Stimulated activated CD4-positive, alpha-beta T cell treated with anti-CD3 and anti-CD28 coated beads, Interleukin-4, amount 100 ng/mL, for 24 hours (primary cell): ENCODE data around the gene GNG13.
A peak's percentile ranks its signal among the peaks of the same experiment; 100 is the strongest.

ENCODE experiments used
- DNase-seq: peaks from one replicate; pipeline ENCODE4 v3.0.0-alpha.2; 2020

The GNG13 gene

DNA sequence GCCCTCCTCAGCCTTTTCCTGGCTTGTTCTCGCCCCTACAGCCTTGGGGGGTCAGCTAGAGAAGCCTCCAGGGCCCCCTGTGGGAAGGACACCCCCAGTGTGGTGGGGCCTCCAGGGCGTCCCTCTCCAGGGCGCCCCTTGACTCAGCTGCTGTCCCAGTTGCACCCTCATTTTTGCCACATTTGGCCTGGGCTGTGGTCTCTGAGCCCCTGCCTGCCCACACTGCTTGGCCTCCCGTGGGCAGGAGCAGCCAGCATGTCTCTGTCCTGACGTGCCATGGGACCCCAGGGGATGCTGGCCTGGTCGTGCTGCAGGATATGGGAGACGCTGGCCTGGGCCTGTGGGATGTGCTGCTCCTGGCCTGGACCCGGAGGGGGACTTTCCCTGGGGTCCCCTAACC, 7.1 kb downstream of the GNG13 start:
- DNase-seq: no peak

GRCh38 chr16:792221-792995, 8.1 kb downstream of the GNG13 start:
- DNase-seq: no peak

- DNase-seq: no peak
Observed at GRCh38 chr16:791131-791530, 9.4 kb downstream of the GNG13 start.

GRCh38 chr16:790086-790485, 10.4 kb downstream of the GNG13 start:
- DNase-seq: no peak

- no peak for DNase-seq
Observed at GRCh38 chr16:789191-789850, 11.2 kb downstream of the GNG13 start.

DNA sequence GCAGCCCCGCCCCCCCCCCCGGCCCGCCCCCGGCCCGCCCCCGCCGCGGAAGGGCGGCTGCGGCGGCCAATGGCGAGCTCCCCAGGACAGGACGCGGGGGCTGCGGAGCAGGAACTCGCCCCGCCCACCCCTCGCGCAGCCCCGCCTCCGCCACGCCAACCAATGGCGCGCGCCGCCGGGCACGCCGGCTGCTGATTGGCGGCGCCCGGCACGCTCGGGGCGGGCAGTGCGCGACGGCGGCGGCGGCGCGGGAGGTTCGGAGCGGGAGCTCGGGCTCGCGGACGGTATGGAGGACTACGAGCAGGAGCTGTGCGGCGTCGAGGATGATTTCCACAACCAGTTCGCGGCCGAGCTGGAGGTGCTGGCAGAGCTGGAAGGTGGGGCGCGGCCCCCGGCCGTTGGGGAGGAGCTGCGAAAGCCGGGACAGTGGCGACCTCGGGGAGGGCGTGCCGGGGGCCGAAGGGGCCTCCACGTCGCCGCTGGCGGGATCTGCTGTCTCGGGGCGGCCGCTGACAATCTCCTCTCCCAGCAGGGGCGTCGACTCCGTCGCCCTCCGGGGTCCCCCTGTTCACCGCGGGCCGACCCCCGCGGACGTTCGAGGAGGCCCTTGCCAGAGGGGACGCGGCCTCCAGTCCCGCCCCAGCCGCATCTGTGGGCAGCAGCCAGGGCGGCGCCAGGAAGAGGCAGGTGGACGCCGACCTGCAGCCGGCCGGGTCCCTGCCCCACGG, 12.0 kb downstream of the GNG13 start, which contains the start of gene CHTF18:
Gene CHTF18, plus strand, starts transcription at position 222 of the 728 bp plus-strand sequence. Its CDS starts 65 bp downstream, at position 287.
- peak; percentile 90 for DNase-seq

DNA sequence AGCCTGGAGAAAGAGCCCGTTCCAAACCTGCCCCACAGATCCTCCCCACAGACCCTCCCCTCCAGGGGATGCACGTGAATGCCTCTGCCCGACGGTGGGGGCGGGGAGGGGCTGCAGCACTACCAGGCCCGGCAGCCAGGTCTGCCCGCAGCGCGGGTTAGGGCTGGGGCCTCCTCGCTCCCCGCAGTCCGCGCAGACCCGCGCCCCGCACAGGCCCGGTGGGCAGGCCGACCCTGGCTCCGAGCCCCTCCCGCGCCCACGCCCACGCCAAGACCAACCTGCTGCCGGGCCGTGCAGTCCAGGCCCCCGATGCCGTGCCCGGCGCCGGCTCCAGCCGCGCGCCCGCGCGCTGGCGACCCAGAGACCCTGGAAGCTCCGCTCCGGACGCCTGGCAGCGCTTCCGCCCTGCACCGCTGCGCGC, 12.5 kb downstream of the GNG13 start, which contains the start of gene RPUSD1:
Gene RPUSD1, minus strand, starts transcription at position 404 of the 421 bp plus-strand sequence. CDS start 644 bp downstream, outside the sequence.
- DNase-seq: no peak

- DNase-seq: no peak
Observed at GRCh38 chr16:787321-787966, 13.1 kb downstream of the GNG13 start.

GRCh38 chr16:785563-786535, 14.7 kb downstream of the GNG13 start:
- peak; percentile 76 for DNase-seq

DNA sequence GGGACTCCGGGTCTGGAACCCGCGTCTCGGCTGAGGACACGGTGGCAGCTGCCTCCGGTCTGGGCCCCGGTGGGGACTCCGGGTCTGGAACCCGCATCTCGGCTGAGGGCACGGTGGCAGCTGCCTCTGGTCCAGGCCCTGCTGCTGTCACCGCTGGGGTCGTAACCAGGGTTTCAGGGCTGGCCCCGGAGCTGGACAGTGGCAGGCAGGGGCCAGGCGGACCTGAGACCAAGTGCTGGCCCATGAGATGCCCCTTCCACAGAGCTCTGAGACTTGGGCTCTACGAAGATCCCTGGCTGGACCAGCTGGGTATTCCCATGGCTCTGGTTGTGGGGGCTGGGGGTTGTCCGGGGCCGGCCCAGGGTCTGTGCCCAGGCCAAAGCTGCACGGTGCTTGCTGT, 16.1 kb downstream of the GNG13 start:
- DNase-seq: no peak

DNA sequence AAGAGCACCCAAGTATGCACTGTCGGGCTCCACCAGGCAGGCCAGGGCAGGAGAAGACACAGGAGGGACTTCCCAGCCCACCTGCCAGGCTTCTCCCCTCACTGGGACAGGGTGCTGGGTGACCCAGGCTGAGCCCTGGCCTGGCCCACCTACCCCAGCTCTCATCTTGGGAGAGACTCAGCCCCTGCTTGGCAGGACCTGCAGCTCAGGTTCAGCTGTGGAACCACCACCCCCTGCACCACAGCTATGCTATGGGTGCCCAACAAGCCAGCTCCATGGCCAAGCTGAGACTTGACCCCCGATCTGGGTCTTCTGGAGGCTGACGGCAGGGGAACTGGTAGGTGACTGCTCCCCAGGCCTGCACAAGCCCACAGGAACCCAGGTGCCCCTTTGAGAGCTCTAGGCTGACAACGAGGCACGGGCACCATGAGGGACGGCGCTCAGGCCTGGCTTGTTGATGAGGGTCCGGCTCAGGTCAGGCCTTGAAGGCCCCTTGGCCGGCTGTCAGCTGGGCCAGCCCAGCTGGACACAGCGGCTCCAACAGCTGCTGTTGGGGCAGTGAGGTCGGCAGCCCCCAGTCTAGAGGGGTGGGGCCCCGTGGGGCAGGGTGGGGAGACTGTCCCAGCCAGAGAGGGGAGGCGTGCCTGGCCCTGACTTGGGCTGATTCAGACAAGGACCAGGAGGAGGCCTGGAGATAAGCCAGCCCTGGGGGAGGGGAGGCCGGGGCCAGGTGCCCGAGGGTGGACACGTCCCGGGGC, 17.0 kb downstream of the GNG13 start:
- no peak for DNase-seq

DNA sequence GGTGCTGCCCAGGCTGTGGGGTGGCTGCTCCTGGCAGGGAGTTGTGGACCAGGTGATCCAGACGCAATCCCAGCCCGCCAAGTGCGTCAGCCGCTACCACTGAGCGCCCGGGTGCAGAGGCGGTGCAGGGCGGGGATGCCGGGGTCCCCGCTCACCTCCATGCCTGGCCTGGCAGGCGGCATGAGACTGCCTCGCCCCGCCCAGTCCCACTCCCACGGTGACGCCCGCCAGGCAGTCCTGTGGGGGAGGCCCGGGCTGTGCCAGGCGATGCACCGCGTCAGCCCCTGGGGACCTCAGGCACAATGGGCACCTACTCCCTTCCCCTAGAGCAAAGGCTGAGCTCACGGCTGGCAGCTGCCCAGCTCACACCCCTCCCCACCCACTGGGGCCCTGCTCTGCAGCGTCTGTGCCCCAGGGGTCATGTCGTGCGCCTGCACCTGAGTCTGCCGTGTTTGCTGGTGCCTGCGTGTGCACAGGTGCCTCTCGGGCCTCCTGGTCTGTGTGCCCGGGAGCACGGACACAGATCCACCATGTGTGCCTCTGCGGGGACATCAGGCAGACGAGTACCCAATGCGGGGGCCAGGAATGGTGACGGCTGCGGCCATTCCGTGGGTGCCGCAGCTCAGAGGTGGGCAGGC, 17.6 kb downstream of the GNG13 start:
- DNase-seq: no peak

DNA sequence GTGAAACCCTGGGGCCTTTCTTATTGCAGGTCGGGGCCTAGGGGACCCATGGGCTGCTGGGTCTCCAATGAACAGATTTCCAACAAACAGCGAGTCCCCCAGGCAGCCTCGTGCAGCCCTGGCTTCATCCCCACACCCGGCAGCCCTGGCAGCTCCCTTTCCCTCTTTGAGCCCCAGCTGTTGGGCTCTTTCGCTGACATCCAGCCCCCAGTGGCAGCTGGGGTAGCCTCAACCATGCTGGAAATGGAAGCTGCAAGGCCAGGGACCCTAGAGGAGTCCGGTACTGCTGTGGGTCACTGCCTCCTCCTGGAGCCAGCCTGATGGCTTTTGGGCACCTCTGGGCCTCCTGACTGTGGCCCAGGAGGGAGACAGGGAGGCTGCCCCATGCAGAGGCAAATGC, 18.3 kb downstream of the GNG13 start:
- DNase-seq: no peak

GRCh38 chr16:781346-782010, 19.1 kb downstream of the GNG13 start:
- no peak for DNase-seq

DNA sequence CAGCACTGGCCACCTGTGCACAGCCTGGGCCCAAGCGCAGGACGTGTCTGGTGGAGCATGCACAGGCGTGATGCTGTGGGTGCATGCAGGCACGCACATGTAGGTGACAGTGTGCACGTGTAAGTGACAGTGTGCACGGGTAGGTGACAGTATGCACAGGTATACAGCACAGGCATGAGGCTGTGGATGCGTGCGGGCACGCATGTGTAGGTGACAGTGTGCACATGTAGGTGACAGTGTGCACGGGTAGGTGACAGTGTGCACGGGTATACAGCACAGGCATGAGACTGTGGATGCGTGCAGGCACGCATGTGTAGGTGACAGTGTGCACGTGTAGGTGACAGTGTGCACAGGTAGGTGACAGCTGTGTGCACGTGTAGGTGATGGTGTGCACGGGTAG, 20.2 kb downstream of the GNG13 start:
- DNase-seq: no peak

DNA sequence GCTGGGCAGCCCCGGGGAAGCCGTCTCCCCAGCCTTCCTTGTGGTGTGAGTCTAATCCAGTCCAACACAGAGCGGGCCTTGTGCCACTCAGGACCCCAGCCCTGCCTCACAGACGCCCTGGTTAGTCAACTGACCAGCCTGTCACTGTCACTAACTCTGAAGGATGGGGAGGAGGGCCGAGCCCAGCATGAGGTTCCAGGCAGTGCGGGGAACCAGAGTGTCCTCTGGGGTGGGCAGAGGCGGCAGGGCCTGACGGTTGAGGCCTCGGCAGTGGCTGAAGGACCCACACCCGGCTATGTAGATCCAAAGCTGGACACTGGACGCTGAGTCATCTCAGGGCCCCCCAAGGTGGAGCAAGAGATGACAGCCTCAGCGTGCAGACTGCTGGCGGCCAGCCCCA, 21.0 kb downstream of the GNG13 start:
- no peak for DNase-seq

DNA sequence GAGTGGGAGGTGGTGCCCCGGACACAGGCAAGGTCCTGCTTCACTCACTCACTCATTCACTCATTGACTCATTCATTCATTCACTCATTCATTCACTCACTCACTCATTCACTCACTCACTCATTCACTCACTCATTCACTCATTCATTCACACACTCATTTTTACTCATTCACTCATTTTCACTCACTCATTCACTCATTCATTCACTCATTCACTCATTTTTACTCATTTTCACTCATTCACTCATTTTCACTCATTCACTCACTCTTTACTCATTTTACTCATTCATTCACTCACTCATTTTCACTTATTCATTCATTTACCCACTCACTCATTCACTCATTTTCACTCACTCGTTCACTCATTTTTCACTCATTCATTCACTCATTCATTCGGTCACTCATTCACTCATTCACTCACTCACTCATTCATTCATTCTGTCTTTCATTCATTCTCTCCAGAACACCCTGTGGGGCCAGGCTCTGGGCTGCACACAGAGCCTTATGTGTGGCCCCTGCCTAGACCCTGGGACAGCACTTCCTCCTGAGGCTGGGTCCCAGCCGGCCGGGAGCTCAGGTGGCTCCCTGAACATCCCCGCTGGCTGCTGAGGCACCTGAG, 21.5 kb downstream of the GNG13 start:
- DNase-seq: no peak

GRCh38 chr16:778447-778846, 22.1 kb downstream of the GNG13 start:
- no peak for DNase-seq

GRCh38 chr16:777826-778225, 22.7 kb downstream of the GNG13 start:
- no peak for DNase-seq

GRCh38 chr16:776824-777223, 23.7 kb downstream of the GNG13 start:
- no peak for DNase-seq
